ENCODE data around the gene GABRR1.

GABRR1 gene

GRCh38 chr6:89255417-89255816 lies 38.3 kb upstream of the GABRR1 start:
- no peak for TF ChIP-seq CTCF (IDR thresholded peaks at IDR 0.05; ENCODE audit: borderline replicate concordance, insufficient read depth, low read depth, low read length)
- H3K4me3 ChIP-seq (ENCODE audit: low read depth, low read length) = no peak overlapping the region

- H3K4me3 ChIP-seq (ENCODE audit: low read depth, low read length) = no peak overlapping the region
- no peak for TF ChIP-seq CTCF (IDR thresholded peaks at IDR 0.05; ENCODE audit: borderline replicate concordance, insufficient read depth, low read depth, low read length)
Measured at GRCh38 chr6:89254569-89254968, 37.4 kb upstream of the GABRR1 start.

GRCh38 chr6:89252907-89253306 lies 35.7 kb upstream of the GABRR1 start:
- TF ChIP-seq CTCF (IDR thresholded peaks at IDR 0.05; ENCODE audit: borderline replicate concordance, insufficient read depth, low read depth, low read length) = no peak
- H3K4me3 ChIP-seq (ENCODE audit: low read depth, low read length) = no peak overlapping the region

GRCh38 chr6:89251976-89252375 lies 34.8 kb upstream of the GABRR1 start:
- H3K4me3 ChIP-seq (ENCODE audit: low read depth, low read length) = no peak overlapping the region
- TF ChIP-seq CTCF (IDR thresholded peaks at IDR 0.05; ENCODE audit: borderline replicate concordance, insufficient read depth, low read depth, low read length) = no peak

- no peak for TF ChIP-seq CTCF (IDR thresholded peaks at IDR 0.05; ENCODE audit: borderline replicate concordance, insufficient read depth, low read depth, low read length)
- H3K4me3 ChIP-seq (ENCODE audit: low read depth, low read length) = no peak overlapping the region
Measured at GRCh38 chr6:89251170-89251569, 34.0 kb upstream of the GABRR1 start.

- no peak overlapping the region for H3K4me3 ChIP-seq (ENCODE audit: low read depth, low read length)
- no peak for TF ChIP-seq CTCF (IDR thresholded peaks at IDR 0.05; ENCODE audit: borderline replicate concordance, insufficient read depth, low read depth, low read length)
Measured at GRCh38 chr6:89250239-89250638, 33.1 kb upstream of the GABRR1 start.

- TF ChIP-seq CTCF (IDR thresholded peaks at IDR 0.05; ENCODE audit: borderline replicate concordance, insufficient read depth, low read depth, low read length) = no peak
- H3K4me3 ChIP-seq (ENCODE audit: low read depth, low read length) = no peak overlapping the region
Measured at GRCh38 chr6:89244241-89244985, 27.3 kb upstream of the GABRR1 start.

All from GM12875 (cell line).